ENCODE measurements around the gene MRPS33. TPM values are rescaled to one million over a fixed set of nuclear protein-coding genes. Genes with fewer than 3 reads are reported as not detected.

Gene MRPS33
- total RNA-seq = 47.8 and 50.2 TPM in 2 replicates

GRCh38 chr7:141014524-141015395, at the start of gene MRPS33:
Gene MRPS33 (minus strand): TSS chr7:141014952. CDS start chr7:141010633, 4,319 bp downstream.

Other genes with a start within 250 kb of the MRPS33 start
- 13.7 and 17.1 TPM in 2 replicates for gene BRAF, start 90.0 kb downstream of the MRPS33 start, total RNA-seq
- gene TMEM178B, start 59.1 kb upstream of the MRPS33 start, total RNA-seq = under 0.01 and 0.09 TPM in 2 replicates

All from smooth muscle cell of bladder (primary cell).